MM.1S (cell line): ENCODE data around the gene USP31.

ENCODE experiments used
- DNase-seq: peaks from one replicate; pipeline ENCODE4 v3.0.0-alpha.2; 2015
- H2AFZ ChIP-seq: fragments of 300-600 bp; sonication (generic); 2 replicates; pipeline ENCODE4 v1.6.0; 2016; ENCODE audit warnings: antibody characterized with exemption, low read length
- H3F3A ChIP-seq: fragments of 300-600 bp; sonication (generic); 2 replicates; pipeline ENCODE4 v1.6.1; 2016; ENCODE audit warnings: mild to moderate bottlenecking, antibody characterized with exemption, low read length, moderate library complexity, mixed read lengths; ENCODE audit not compliant: insufficient read depth
- H3K27ac ChIP-seq: fragments of 300-600 bp; sonication (generic); 2 replicates; pipeline ENCODE4 v1.5.1; 2016; ENCODE audit warnings: mild to moderate bottlenecking, low read length
- H3K27me3 ChIP-seq: fragments of 300-600 bp; sonication (generic); replicated peaks from 2 replicates; pipeline ENCODE4 v1.6.0; 2016; ENCODE audit warnings: low read length; ENCODE audit not compliant: insufficient read depth
- H3K36me3 ChIP-seq: fragments of 300-600 bp; sonication (generic); replicated peaks from 2 replicates; pipeline ENCODE4 v1.6.1; 2016; ENCODE audit warnings: mild to moderate bottlenecking, low read length, mixed read lengths; ENCODE audit not compliant: insufficient read depth
- H3K4me1 ChIP-seq: fragments of 300-600 bp; sonication (generic); 2 replicates; pipeline ENCODE4 v1.6.1; 2016; ENCODE audit warnings: low read length, mixed read lengths
- H3K4me2 ChIP-seq: fragments of 300-600 bp; sonication (generic); 2 replicates; pipeline ENCODE4 v1.6.0; 2016; ENCODE audit warnings: low read depth, low read length
- H3K4me3 ChIP-seq: fragments of 300-600 bp; sonication (generic); 2 replicates; pipeline ENCODE4 v1.5.1; 2016; ENCODE audit warnings: low read length, mixed read lengths
- H3K79me2 ChIP-seq: fragments of 300-600 bp; sonication (generic); 2 replicates; pipeline ENCODE4 v1.6.1; 2016; ENCODE audit warnings: mixed run types, low read length, mixed read lengths
- H3K9ac ChIP-seq: fragments of 300-600 bp; sonication (generic); 2 replicates; pipeline ENCODE4 v1.6.1; 2016; ENCODE audit warnings: low read length, mixed read lengths
- H3K9me2 ChIP-seq: fragments of 300-600 bp; sonication (generic); replicated peaks from 2 replicates; pipeline ENCODE4 v1.6.1; 2016; ENCODE audit warnings: mild to moderate bottlenecking, low read length, mixed read lengths; ENCODE audit not compliant: insufficient read depth
- H3K9me3 ChIP-seq: fragments of 300-600 bp; sonication (generic); replicated peaks from 2 replicates; pipeline ENCODE4 v1.6.1; 2016; ENCODE audit warnings: mild to moderate bottlenecking, low read length, mixed read lengths; ENCODE audit not compliant: insufficient read depth
- H4K20me1 ChIP-seq: fragments of 300-600 bp; sonication (generic); 2 replicates; pipeline ENCODE4 v1.6.1; 2016; ENCODE audit warnings: mild to moderate bottlenecking, low read length, moderate library complexity, mixed read lengths; ENCODE audit not compliant: insufficient read depth
- CTCF ChIP-seq: fragments of 300-600 bp; sonication (generic); IDR thresholded peaks from 2 replicates; pipeline ENCODE4 v1.5.1; 2016; ENCODE audit warnings: antibody characterized with exemption, low read length, mixed read lengths
- EZH2 ChIP-seq: fragments of 300-600 bp; sonication (generic); optimal IDR thresholded peaks from 2 replicates; pipeline ENCODE3; 2017; ENCODE audit warnings: low read depth, mild to moderate bottlenecking, antibody characterized with exemption, low read length, mixed read lengths
- EZH2phosphoT487 ChIP-seq: fragments of 300-600 bp; sonication (generic); IDR thresholded peaks from 2 replicates; pipeline ENCODE4 v1.6.1; 2018; ENCODE audit warnings: antibody characterized with exemption, low read length

The USP31 gene

GRCh38 chr16:23039118-23039517 lies 110.1 kb downstream of the USP31 start:
- Histone ChIP-seq H3K27ac (no peak overlapping the region), H3F3A (no peaks in the 10 kb centered on the region), H3K36me3 (no peaks in the 10 kb centered on the region), H3K4me2 (no peak overlapping the region), H3K79me2 (no peaks in the 10 kb centered on the region), H3K9me2 (no peaks in the 10 kb centered on the region), H3K4me3 (no peak overlapping the region), H4K20me1 (no peaks in the 10 kb centered on the region), H3K9me3 (no peaks in the 10 kb centered on the region), H3K9ac (no peak overlapping the region), H3K27me3 (no peaks in the 10 kb centered on the region), H2AFZ (no peak overlapping the region), H3K4me1 (no peaks in the 10 kb centered on the region)
- DNase-seq, result no peak
- TF ChIP-seq CTCF, result no peak
- TF ChIP-seq EZH2phosphoT487, result no peak
- TF ChIP-seq EZH2, result no peak

- TF ChIP-seq CTCF (no peak), EZH2phosphoT487 (no peak), EZH2 (no peak)
- Histone ChIP-seq H3K27ac (no peak overlapping the region), H4K20me1 (no peaks in the 10 kb centered on the region), H3K4me3 (no peak overlapping the region), H3K27me3 (no peaks in the 10 kb centered on the region), H3K4me2 (no peak overlapping the region), H3K36me3 (no peaks in the 10 kb centered on the region), H3K4me1 (no peaks in the 10 kb centered on the region), H3F3A (no peaks in the 10 kb centered on the region), H3K9me2 (no peaks in the 10 kb centered on the region), H3K9me3 (no peaks in the 10 kb centered on the region), H2AFZ (no peak overlapping the region), H3K9ac (no peak overlapping the region), H3K79me2 (no peaks in the 10 kb centered on the region)
- no peak for DNase-seq
Measured at GRCh38 chr16:23035240-23035639, 114.0 kb downstream of the USP31 start.

- Histone ChIP-seq H3K9me3 (no peaks in the 10 kb centered on the region), H3K9ac (no peak overlapping the region), H4K20me1 (no peaks in the 10 kb centered on the region), H2AFZ (no peak overlapping the region), H3K27me3 (no peaks in the 10 kb centered on the region), H3K9me2 (no peaks in the 10 kb centered on the region), H3K4me3 (no peak overlapping the region), H3K36me3 (no peaks in the 10 kb centered on the region), H3K4me2 (no peak overlapping the region), H3K27ac (no peak overlapping the region), H3K79me2 (no peaks in the 10 kb centered on the region), H3K4me1 (no peaks in the 10 kb centered on the region), H3F3A (no peaks in the 10 kb centered on the region)
- no peak for DNase-seq
- TF ChIP-seq CTCF (no peak), EZH2 (no peak), EZH2phosphoT487 (no peak)
Measured at GRCh38 chr16:23031508-23032098, 117.6 kb downstream of the USP31 start.
